ENCODE measurements around the gene RIMKLB. TPM values are rescaled to one million over a fixed set of nuclear protein-coding genes. Genes with fewer than 3 reads are reported as not detected.
A peak's percentile ranks its signal among the peaks of the same experiment; 100 is the strongest.

The RIMKLB gene
- total RNA-seq: 13.0 and 13.4 TPM in 2 replicates
- 13.0 and 22.3 TPM in 2 replicates for polyA plus RNA-seq
- 11.5 and 18.8 TPM in 2 replicates for polyA plus RNA-seq (2012)
- 5.2 and 11.7 TPM in 2 replicates for polyA minus RNA-seq (ENCODE audit: low replicate concordance)

GRCh38 chr12:8697476-8698131 lies at the start of gene RIMKLB:
Gene RIMKLB (plus strand): TSS chr12:8697991. CDS start chr12:8713867, 15,876 bp downstream.
- Histone ChIP-seq H3K9me3 (ENCODE audit: control insufficient read depth, insufficient read depth, low read depth, low read length) (no peaks in the 10 kb centered on the region), H3K4me1 (ENCODE audit: control insufficient read depth, extremely low read depth, insufficient read depth, low read length) (no peaks in the 10 kb centered on the region), H3K4me3 (replicated peaks in 1 of 4; ENCODE audit: control extremely low read depth in 1 of 4, insufficient read depth in 1 of 4, low read depth in 3 of 4, low read length in 4 of 4) (peak within 1 kb of the TSS; percentile 79 to 90 (median 82)), H3K79me2 (ENCODE audit: control insufficient read depth, insufficient read depth, low read length) (no peaks in the 10 kb centered on the region), H3K36me3 (ENCODE audit: control insufficient read depth, insufficient read depth, low read length) (no peaks in the 10 kb centered on the region), H3K4me2 (ENCODE audit: extremely low read depth, insufficient read depth, low read length) (peak within 1 kb of the TSS; percentile 73), H2AFZ (ENCODE audit: low read length) (peak within 1 kb of the TSS; percentile 77), H3K27me3 (ENCODE audit: control insufficient read depth, insufficient read depth, low read length) (no peaks in the 10 kb centered on the region), H3K27ac (ENCODE audit: insufficient read depth, low read length) (peak within 1 kb of the TSS; percentile 79), H4K20me1 (ENCODE audit: control insufficient read depth, extremely low read depth, insufficient read depth, low read length) (no peaks in the 10 kb centered on the region), H3K9ac (ENCODE audit: insufficient read depth, low read length) (peak within 1 kb of the TSS; percentile 91)
- DNase-seq (ENCODE audit: low read depth in 2 of 2): peak; percentile 64 to 78
- TF ChIP-seq CTCF (conservative IDR thresholded peaks at IDR 0.05 in 1 of 2, IDR thresholded peaks at IDR 0.05 in 1 of 2; ENCODE audit: low read depth in 1 of 2, low read length in 2 of 2) (no peak), EZH2 (IDR thresholded peaks at IDR 0.05; ENCODE audit: low read length, missing control alignments) (no peak)

GRCh38 chr12:8648576-8649205 lies 49.1 kb upstream of the RIMKLB start:
- Histone ChIP-seq H4K20me1 (ENCODE audit: control insufficient read depth, extremely low read depth, insufficient read depth, low read length) (no peaks in the 10 kb centered on the region), H3K4me2 (ENCODE audit: extremely low read depth, insufficient read depth, low read length) (no peak overlapping the region), H2AFZ (ENCODE audit: low read length) (no peak overlapping the region), H3K36me3 (ENCODE audit: control insufficient read depth, insufficient read depth, low read length) (no peaks in the 10 kb centered on the region), H3K4me3 (replicated peaks in 1 of 4; ENCODE audit: control extremely low read depth in 1 of 4, insufficient read depth in 1 of 4, low read depth in 3 of 4, low read length in 4 of 4) (no peak overlapping the region), H3K4me1 (ENCODE audit: control insufficient read depth, extremely low read depth, insufficient read depth, low read length) (no peaks in the 10 kb centered on the region), H3K79me2 (ENCODE audit: control insufficient read depth, insufficient read depth, low read length) (no peaks in the 10 kb centered on the region), H3K9me3 (ENCODE audit: control insufficient read depth, insufficient read depth, low read depth, low read length) (no peaks in the 10 kb centered on the region), H3K27me3 (ENCODE audit: control insufficient read depth, insufficient read depth, low read length) (no peaks in the 10 kb centered on the region), H3K27ac (ENCODE audit: insufficient read depth, low read length) (no peak overlapping the region), H3K9ac (ENCODE audit: insufficient read depth, low read length) (no peak overlapping the region)
- no peak for TF ChIP-seq EZH2 (IDR thresholded peaks at IDR 0.05; ENCODE audit: low read length, missing control alignments)
- no peak for TF ChIP-seq CTCF (conservative IDR thresholded peaks at IDR 0.05 in 1 of 2, IDR thresholded peaks at IDR 0.05 in 1 of 2; ENCODE audit: low read depth in 1 of 2, low read length in 2 of 2)
- DNase-seq (ENCODE audit: low read depth in 2 of 2): no peak

- no peaks in the 10 kb centered on the region for H3K79me2 ChIP-seq (ENCODE audit: control insufficient read depth, insufficient read depth, low read length)
- no peak for TF ChIP-seq EZH2 (IDR thresholded peaks at IDR 0.05; ENCODE audit: low read length, missing control alignments)
- TF ChIP-seq CTCF (conservative IDR thresholded peaks at IDR 0.05 in 1 of 2, IDR thresholded peaks at IDR 0.05 in 1 of 2; ENCODE audit: low read depth in 1 of 2, low read length in 2 of 2): no peak
Measured at GRCh38 chr12:8655421-8655820, 42.4 kb upstream of the RIMKLB start.

More at GRCh38 chr12:8655421-8655820, 42.4 kb upstream of the RIMKLB start:
- Histone ChIP-seq H3K27me3 (ENCODE audit: control insufficient read depth, insufficient read depth, low read length) (no peaks in the 10 kb centered on the region), H3K36me3 (ENCODE audit: control insufficient read depth, insufficient read depth, low read length) (no peaks in the 10 kb centered on the region), H2AFZ (ENCODE audit: low read length) (peak overlapping the region; percentile 7), H3K9ac (ENCODE audit: insufficient read depth, low read length) (no peak overlapping the region), H3K27ac (ENCODE audit: insufficient read depth, low read length) (no peak overlapping the region), H4K20me1 (ENCODE audit: control insufficient read depth, extremely low read depth, insufficient read depth, low read length) (no peaks in the 10 kb centered on the region), H3K4me3 (replicated peaks in 1 of 4; ENCODE audit: control extremely low read depth in 1 of 4, insufficient read depth in 1 of 4, low read depth in 3 of 4, low read length in 4 of 4) (no peak overlapping the region), H3K9me3 (ENCODE audit: control insufficient read depth, insufficient read depth, low read depth, low read length) (no peaks in the 10 kb centered on the region), H3K4me2 (ENCODE audit: extremely low read depth, insufficient read depth, low read length) (no peak overlapping the region), H3K4me1 (ENCODE audit: control insufficient read depth, extremely low read depth, insufficient read depth, low read length) (no peaks in the 10 kb centered on the region)
- no peak for DNase-seq (ENCODE audit: low read depth in 2 of 2)

Data from fibroblast of lung (primary cell).